ENCODE measurements around the gene PADI2. TPM values are rescaled to one million over a fixed set of nuclear protein-coding genes. Genes with fewer than 3 reads are reported as not detected.

PADI2 gene
- total RNA-seq, 2 experiments from 2014 or later = not detected

- ChIA-PET POLR2A (no interaction called here), CTCF (interaction anchor here (1.4 kb wide), 1 partner anchor 7 kb away, joined by 3 read pairs; no protein-coding TSS in a partner anchor)
Observed at GRCh38 chr1:17045150-17045549, 74.1 kb downstream of the PADI2 start.

- CTCF ChIA-PET = interaction anchor here (0.5 to 1.4 kb wide), 2 partner anchors 9 to 434 kb away, joined by 3 to 4 read pairs; no protein-coding TSS in a partner anchor
Observed at GRCh38 chr1:17043676-17044075, 75.6 kb downstream of the PADI2 start.

GRCh38 chr1:17040135-17040534 lies 79.1 kb downstream of the PADI2 start:
- ChIA-PET CTCF (no interaction called here), POLR2A (no interaction called here)

More at GRCh38 chr1:17043676-17044075, 75.6 kb downstream of the PADI2 start:
- POLR2A ChIA-PET = no interaction called here

DNA sequence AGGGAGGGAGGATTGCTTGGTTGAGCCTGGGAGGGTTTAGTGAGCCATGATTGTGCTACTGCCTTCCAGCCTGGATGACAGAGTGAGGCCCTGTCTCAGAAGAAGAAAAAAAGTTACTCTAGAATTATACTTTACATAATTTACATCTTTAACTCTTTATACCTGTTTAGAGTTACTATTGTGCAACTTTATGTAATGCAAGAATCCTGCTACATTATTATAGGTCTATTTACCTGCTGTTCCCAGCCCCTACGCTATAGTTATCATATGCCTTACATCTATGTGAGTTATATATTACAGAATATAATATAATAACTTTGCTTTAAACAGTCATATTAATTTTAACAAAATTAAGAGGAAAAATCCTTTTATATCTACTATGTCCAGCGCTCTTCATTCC lies 79.7 kb downstream of the PADI2 start:
- POLR2A ChIA-PET = no interaction called here
- CTCF ChIA-PET = no interaction called here

DNA sequence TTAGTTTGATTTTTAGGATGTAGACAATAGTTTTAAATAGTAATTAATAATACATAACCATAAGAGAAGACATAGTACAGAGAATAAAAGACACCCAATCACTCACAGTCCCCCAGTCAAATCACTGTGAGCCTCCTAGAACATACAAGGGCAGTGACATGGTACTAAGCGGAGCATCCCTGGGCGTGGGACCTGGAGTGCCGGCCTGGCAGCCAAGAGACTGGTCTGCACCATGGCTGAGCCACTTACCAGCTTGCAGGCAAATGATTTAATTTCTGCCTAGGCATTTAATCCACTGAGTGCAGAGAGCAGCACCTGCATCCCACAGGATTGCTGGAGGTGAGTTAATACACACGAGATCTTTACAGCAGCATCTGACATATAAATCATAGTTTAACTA lies 85.8 kb downstream of the PADI2 start:
- ChIA-PET POLR2A (no interaction called here), CTCF (no interaction called here)

- ChIA-PET CTCF (no interaction called here), POLR2A (no interaction called here)
Observed at GRCh38 chr1:17032741-17033140, 86.5 kb downstream of the PADI2 start.

DNA sequence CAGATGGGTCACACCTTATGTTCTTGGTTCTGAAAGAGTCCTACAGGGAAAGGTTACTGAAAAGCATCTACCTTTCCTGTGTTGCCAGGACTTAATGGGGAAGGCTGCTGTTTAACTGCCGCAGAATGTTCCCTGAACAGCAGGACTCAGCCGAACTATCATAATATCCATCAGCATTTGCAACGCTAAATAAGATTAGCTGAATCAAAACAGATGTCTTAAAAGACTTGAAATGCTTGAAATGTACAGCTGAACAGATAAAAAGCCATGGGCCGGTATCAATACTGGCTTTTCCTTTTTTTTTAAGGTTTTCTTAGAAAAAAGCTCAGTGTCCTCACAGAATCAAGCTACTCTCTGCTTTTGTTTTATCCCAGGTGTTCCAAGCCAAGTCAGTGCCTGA lies 87.8 kb downstream of the PADI2 start:
- POLR2A ChIA-PET = no interaction called here
- CTCF ChIA-PET = no interaction called here

- ChIA-PET CTCF (no interaction called here), POLR2A (no interaction called here)
Observed at GRCh38 chr1:17030206-17030605, 89.0 kb downstream of the PADI2 start.

- ChIA-PET POLR2A (no interaction called here), CTCF (interaction anchor here (0.7 kb wide), 1 partner anchor 21 kb away, joined by 6 read pairs; no protein-coding TSS in a partner anchor)
Observed at GRCh38 chr1:17028662-17029188, 90.5 kb downstream of the PADI2 start.

DNA sequence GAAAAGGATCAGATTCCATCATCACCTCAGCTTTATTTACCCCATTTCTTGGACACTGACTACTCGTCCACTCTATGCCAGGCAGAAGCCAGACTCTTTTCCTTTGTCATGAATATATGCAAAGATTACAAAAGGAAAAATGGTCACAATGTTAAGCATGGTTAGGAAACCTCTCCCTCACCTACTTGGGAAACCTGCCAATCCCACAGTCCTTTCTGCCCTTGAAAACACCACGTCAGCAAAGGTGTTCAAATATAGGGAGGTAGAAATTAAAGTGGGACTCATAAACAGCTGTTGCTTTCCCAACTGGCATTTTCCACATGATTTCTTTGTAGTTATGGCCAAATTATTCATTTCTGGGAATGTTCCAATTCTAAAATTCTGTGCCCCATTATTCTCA lies 91.4 kb downstream of the PADI2 start:
- ChIA-PET CTCF (no interaction called here), POLR2A (no interaction called here)

DNA sequence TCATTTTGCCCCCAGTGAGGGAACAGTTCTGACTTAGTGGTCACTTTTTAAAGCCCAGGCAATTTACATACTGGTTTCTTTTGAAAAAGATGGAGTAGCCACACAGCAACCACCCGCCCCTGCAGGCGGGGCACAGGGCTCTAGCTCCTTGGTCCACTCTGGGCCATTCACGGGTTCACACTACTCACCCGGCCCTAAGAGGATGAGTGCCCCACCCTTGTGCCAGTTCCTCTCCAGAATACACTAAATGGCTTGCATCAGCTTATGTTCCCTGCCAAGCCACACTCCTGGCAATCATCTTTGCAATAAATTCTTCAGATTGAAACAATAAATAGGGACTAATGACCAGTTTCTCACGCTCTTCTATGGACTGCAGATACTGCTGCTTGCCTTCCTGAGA lies 91.8 kb downstream of the PADI2 start:
- CTCF ChIA-PET = no interaction called here
- POLR2A ChIA-PET = no interaction called here

GRCh38 chr1:17024721-17025120 lies 94.5 kb downstream of the PADI2 start:
- CTCF ChIA-PET = no interaction called here

GRCh38 chr1:17023573-17023972 lies 95.7 kb downstream of the PADI2 start:
- ChIA-PET CTCF (interaction anchor here (1.4 kb wide), 1 partner anchor 10 kb away, joined by 5 read pairs; no protein-coding TSS in a partner anchor), POLR2A (no interaction called here)

More at GRCh38 chr1:17024721-17025120, 94.5 kb downstream of the PADI2 start:
- POLR2A ChIA-PET = no interaction called here

- CTCF ChIA-PET = interaction anchor here (1.4 kb wide), 1 partner anchor 10 kb away, joined by 5 read pairs; no protein-coding TSS in a partner anchor
- POLR2A ChIA-PET = no interaction called here
Observed at GRCh38 chr1:17023102-17023501, 96.1 kb downstream of the PADI2 start.

DNA sequence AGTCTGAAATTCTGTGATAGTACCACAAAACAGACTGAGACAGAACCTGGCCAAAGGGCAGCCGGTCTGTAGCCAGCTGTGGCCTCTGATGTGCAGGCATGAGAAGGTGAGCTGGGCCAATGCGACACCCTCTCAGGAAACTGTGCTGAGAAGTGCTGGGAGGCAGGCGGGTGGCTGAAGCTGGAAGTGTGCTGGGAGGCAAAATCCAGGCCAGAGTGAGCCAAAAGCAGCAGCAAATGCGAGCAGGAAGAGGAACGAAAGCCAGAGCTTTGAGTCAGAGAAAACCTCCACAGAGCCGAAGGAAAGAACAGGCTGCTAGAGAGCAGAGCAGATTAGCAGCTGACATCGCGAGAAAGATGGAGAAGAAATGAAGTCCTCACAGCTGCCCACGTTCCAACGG lies 97.4 kb downstream of the PADI2 start:
- ChIA-PET CTCF (no interaction called here), POLR2A (no interaction called here)

DNA sequence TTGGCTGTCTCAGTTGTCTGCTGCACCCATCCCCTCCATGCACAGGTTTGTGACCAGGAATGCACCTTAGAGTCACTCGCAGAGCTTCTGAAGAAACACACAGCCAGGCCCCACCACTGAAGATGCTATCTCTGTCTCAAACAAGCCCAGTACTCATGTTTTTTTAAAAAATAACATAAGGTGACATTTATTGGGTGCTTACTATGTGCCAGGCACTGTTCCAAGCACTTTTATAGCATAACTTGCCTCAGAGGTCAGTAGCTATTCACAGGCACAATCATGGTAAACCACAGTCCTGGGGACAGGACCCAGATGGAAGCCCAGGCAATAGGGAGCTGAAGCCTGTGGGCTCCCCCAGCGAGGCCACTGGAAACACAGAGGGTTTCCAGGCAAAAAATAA lies 98.7 kb downstream of the PADI2 start:
- CTCF ChIA-PET = interaction anchor here (0.7 kb wide), 1 partner anchor 25 kb away, joined by 4 read pairs; no protein-coding TSS in a partner anchor
- POLR2A ChIA-PET = no interaction called here

DNA sequence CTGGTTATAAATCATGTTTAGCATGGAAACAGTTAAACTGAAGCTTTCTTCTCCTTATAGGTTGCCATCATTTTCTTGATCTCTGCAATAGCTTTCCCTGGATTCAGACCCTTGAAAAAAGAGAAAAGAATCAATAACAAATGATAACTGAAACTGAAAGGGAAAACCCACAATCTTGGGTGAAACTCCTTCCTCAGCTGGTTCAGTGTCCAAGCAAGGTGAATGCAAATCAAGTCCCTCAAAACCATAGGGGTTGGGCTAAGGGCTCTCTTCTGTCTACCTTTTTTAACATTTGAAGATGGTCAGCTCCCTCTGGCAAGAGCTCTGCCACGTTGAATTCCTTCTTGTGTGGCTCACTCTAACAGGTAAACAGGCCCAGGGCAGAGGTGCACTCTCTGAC lies 100.4 kb downstream of the PADI2 start:
- ChIA-PET POLR2A (no interaction called here), CTCF (no interaction called here)

- ChIA-PET POLR2A (no interaction called here), CTCF (no interaction called here)
Observed at GRCh38 chr1:17017435-17017834, 101.8 kb downstream of the PADI2 start.
